ENCODE measurements around the gene ZNF646. TPM values are rescaled to one million over a fixed set of nuclear protein-coding genes. Genes with fewer than 3 reads are reported as not detected.

Gene ZNF646
- total RNA-seq, 1 donor from 2014 or later, result 22.4 TPM

GRCh38 chr16:31108035-31108793, 34.0 kb downstream of the ZNF646 start, which contains the start of gene BCKDK:
TSS of gene BCKDK (plus strand) at chr16:31108386. CDS start at chr16:31109224, 838 bp downstream.
- DNase-seq (ENCODE audit: low read depth), result no peak

DNA sequence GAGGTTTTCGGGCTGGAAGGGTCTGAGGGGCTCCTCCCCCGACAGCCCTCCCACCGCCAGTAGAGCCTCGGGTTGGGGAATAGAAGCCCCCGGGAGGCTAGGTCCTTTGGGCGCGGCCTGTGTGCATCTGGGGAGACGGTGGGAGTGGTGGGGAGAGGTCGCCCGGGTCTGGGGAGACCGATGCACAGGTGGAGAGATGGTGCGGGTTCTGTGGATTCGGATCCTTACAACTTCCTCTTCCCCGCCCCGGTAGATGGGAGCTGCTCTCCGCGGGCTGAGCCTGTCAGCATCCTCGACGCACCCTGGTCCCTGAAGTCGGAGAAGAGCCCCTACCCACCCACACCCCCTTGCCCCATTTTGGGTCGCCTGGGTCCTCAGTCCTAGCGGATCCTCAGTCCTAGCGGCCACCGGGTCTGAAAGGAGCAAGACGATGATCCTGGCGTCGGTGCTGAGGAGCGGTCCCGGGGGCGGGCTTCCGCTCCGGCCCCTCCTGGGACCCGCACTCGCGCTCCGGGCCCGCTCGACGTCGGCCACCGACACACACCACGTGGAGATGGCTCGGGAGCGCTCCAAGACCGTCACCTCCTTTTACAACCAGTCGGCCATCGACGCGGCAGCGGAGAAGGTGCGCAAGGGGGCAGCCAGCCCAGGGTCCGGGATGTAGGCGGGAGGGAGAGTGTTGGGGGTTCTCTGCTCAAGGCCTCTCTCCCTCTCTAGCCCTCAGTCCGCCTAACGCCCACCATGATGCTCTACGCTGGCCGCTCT, 34.8 kb downstream of the ZNF646 start:
- no peak for DNase-seq (ENCODE audit: low read depth)

GRCh38 chr16:31109622-31110021, 35.4 kb downstream of the ZNF646 start:
- DNase-seq (ENCODE audit: low read depth), result no peak

GRCh38 chr16:31110106-31111034, 36.1 kb downstream of the ZNF646 start:
- no peak for DNase-seq (ENCODE audit: low read depth)

DNA sequence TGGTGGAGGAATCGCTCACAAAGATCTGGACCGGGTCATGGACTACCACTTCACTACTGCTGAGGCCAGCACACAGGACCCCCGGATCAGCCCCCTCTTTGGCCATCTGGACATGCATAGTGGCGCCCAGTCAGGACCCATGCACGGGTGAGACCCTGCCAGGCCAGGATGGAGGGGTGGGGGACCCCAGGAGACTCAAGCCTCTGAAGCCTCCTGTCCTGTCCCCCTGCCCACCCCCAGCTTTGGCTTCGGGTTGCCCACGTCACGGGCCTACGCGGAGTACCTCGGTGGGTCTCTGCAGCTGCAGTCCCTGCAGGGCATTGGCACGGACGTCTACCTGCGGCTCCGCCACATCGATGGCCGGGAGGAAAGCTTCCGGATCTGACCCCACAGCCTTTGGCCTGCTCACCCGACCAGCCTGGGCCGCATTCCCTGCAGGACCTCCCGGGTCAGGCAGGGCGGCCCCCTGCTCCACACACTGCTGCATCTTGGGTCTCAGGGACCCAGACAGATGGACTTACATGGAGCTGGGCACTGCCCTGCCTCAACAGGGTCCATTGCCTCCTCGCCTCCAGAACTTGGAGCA, 37.8 kb downstream of the ZNF646 start:
- no peak for DNase-seq (ENCODE audit: low read depth)

DNA sequence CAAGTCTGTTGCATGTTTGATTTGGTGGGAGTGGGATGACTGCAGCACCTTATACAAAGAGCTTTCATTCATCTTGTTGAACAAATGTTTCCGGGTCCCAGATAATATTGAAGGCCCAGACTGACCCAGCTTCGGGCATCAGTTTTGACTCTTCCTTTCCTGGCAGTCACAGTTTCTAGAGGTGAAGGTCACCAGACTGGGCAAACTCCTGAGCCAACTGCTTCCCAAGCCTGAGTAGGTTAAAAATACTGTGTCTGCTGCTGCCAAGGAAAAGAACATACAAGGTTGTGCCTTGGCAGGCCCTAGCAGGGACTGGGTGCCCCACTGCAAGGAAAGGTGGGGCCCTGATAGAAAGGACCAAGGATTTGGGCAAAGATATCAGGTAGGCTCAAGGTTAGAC, 38.5 kb downstream of the ZNF646 start:
- DNase-seq (ENCODE audit: low read depth), result no peak

DNA sequence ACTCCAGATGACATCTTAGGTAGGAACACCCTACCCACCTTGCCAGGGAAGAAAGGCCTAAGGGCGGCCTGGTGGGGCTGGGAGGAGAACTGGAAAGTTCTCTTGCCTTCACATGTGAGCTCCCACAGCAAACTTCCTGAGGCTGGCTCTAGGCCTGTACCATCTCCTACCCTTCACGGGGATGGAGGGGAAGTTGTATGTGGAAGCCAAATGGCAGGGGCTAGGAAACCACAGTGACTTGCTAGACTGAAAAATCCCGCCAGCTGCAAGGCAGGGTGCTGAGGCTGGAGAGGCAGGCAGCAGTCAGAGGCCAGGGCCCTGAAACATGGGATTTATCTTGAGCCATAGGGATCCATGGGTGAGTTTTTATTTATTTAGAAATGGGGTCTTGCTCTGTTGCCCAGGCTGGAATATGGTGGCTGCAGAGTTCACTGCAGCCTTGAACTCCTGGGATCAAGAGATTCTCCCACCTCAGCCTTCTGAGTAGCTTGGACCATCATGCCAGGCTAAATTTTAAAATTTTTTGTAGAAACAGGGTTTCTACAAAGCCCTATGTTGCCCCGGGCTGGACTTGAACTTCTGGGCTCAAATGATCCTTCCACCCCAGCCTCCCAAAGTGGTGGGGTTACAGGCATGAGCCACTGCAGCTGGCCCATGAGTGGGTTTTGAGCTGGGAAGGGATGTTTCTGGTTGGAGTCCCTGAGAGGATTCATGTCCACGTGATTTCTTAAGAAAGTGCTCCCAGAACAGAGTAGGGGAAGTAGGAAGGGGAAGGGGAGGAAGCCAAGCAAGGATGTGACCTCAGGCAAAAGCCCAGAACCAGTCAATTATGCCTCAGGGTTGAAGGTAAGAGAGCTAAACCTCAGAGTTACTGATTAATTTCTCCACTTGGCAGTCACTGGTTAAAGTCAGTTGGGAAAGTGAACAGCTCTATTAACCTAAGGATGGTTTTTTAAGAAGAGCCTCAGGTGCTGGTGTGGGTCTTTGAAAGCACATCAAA, 39.2 kb downstream of the ZNF646 start:
- peak; percentile 97 for DNase-seq (ENCODE audit: low read depth)

DNA sequence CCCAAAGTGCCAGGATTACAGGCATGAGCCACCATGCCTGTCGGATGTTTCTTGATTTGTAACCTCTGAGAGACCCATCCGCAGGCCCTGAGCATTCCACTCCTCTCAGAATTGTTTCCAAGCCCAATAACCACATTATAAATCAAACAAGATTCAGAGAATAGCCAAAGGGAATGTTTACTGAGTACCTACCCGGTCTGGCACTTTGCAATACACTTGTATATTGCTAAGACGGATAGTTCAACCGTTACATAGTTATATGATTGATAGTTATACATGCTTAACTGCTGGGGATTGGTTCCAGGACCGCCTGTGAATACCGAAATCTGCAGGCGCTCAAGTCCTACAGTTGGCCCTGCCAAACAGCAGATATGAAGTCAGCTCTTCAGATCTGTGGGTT, 40.2 kb downstream of the ZNF646 start:
- DNase-seq (ENCODE audit: low read depth), result no peak

GRCh38 chr16:31117384-31118222, 43.4 kb downstream of the ZNF646 start, which contains the start of gene KAT8:
TSS of gene KAT8 (plus strand) at chr16:31117664. CDS start at chr16:31117682, 18 bp downstream.
- DNase-seq (ENCODE audit: low read depth), result peak; percentile 96

GRCh38 chr16:31118223-31119155, 44.3 kb downstream of the ZNF646 start:
- peak; percentile 82 for DNase-seq (ENCODE audit: low read depth)

DNA sequence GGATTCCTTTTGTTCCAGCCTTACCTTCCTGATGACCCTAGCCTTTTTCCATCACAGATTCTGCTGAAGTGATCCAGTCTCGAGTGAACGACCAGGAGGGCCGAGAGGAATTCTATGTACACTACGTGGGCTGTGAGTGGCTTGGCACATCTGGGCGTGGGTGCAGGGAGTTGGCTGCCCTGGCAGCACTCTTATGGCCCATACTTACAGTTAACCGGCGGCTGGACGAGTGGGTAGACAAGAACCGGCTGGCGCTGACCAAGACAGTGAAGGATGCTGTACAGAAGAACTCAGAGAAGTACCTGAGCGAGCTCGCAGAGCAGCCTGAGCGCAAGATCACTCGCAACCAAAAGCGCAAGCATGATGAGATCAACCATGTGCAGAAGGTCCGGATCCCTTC, 45.9 kb downstream of the ZNF646 start:
- no peak for DNase-seq (ENCODE audit: low read depth)

- no peak for DNase-seq (ENCODE audit: low read depth)
Observed at GRCh38 chr16:31125844-31126243, 51.6 kb downstream of the ZNF646 start.

GRCh38 chr16:31127182-31127581, 53.0 kb downstream of the ZNF646 start:
- DNase-seq (ENCODE audit: low read depth), result no peak

DNA sequence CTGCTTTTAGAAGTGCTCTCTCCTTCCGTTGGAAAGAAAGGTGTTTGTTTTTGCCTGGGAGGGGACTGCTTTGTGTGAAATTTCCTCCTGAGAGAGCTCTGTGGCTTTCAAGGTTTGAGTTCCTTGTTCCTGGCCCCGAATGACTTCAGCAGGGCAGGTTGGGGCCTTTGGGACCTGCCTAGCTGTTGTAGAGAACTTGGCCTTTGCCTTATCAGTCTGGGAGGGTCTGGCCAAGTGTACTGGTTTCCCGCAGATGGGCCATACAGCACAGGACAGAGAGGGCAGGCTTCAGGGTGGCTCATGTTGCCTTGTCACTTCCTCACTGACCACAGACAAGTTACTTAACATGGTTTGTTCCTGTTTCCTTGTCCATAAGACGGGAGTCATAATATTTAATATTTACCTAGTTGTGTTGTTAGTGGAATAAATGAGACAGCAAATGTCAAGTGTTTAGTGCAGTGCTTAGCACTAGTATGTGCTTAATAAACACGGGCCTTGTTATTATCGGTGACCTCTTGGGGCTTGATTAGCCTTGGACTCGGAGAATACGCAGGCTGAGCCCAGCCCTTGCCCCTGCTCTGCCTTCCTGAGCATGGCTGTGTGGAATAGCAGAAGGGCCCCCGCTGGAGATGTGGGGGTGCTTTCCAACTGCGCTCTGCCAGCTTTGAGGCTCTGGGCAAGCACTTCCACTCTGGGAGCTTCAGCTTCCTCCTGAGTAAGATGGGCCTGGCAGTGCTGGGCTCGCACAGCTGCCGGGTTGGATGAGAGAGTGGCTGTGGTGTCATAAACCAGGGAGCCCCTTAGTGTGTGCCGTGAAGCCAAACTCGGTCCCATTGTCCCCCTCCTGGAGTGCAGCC, 54.7 kb downstream of the ZNF646 start:
- DNase-seq (ENCODE audit: low read depth), result peak; percentile 24

DNA sequence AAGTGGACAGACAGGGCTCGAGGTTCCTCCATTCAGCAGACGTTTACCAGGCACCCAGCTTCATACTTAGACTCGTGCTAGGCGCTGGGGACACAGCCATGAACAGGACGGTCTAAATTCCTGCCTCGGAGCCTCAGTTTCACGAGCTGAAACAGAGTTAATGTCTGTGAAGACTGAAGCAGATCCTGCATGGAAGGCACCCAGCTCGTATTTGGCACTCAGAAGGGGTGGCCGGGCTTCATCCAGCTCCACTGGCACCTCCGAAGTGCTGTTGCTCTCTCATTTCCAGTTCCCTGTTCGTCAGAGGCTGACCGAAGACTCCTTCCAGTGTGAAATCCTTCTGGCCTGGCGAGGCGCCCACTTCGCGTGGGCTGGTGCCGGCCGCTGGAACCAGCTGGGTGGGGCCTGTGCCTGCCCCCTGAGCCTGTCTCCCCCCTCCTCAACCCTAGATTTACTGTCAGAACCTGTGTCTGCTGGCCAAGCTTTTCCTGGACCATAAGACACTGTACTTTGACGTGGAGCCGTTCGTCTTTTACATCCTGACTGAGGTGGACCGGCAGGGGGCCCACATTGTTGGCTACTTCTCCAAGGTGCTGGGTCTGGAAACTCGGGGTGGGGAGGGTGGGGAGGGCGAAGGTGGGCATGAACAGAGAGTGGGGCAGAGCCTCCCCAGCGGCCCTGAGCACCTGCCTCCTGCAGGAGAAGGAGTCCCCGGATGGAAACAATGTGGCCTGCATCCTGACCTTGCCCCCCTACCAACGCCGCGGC, 55.5 kb downstream of the ZNF646 start:
- no peak for DNase-seq (ENCODE audit: low read depth)

- no peak for DNase-seq (ENCODE audit: low read depth)
Observed at GRCh38 chr16:31130336-31130891, 56.2 kb downstream of the ZNF646 start.
